SU-DHL-6 (cell line): ENCODE data around the gene CREBBP.

ENCODE experiments used
- EZH2phosphoT487 ChIP-seq: fragments of 200-600 bp; sonication (generic), shearing (Covaris generic); conservative IDR thresholded peaks from 2 replicates; pipeline ENCODE4 v1.6.1; 2018; ENCODE audit warnings: mild to moderate bottlenecking, antibody characterized with exemption, low read length, moderate library complexity, mixed read lengths
- TF ChIP-seq, protein P1 (sequence below): fragments of 200-600 bp; sonication (generic); IDR thresholded peaks from one replicate; pipeline ENCODE4 v1.5.1; 2017; ENCODE audit warnings: antibody characterized with exemption, mild to moderate bottlenecking, low read length, moderate library complexity; ENCODE audit not compliant: insufficient read depth, poor library complexity, severe bottlenecking

DNA sequence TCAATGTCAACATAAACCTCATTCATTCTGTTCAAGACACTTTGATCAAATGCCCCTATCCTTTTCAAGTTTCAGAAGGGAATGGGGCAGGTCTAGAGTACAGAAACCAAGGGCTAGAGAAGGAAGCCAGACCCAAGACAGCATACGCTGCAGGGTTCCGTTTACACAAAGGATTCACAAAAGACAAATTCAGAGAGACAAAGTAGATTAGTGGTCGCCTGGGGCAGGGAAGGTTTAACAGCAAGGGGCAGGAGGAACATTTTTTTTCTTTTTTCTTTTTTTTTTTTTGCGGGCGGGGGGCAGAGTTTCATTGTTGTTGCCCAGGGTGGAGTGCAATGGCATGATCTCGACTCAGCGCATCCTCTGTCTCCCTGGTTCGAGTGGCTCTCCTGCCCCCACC lies 143.3 kb downstream of the CREBBP start:
- TF ChIP-seq, protein P1, sequence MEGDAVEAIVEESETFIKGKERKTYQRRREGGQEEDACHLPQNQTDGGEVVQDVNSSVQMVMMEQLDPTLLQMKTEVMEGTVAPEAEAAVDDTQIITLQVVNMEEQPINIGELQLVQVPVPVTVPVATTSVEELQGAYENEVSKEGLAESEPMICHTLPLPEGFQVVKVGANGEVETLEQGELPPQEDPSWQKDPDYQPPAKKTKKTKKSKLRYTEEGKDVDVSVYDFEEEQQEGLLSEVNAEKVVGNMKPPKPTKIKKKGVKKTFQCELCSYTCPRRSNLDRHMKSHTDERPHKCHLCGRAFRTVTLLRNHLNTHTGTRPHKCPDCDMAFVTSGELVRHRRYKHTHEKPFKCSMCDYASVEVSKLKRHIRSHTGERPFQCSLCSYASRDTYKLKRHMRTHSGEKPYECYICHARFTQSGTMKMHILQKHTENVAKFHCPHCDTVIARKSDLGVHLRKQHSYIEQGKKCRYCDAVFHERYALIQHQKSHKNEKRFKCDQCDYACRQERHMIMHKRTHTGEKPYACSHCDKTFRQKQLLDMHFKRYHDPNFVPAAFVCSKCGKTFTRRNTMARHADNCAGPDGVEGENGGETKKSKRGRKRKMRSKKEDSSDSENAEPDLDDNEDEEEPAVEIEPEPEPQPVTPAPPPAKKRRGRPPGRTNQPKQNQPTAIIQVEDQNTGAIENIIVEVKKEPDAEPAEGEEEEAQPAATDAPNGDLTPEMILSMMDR: no peak
- no peak for TF ChIP-seq EZH2phosphoT487
